ENCODE data around the gene MORN5. TPM values are rescaled to one million over a fixed set of nuclear protein-coding genes. Genes with fewer than 3 reads are reported as not detected.

The MORN5 gene
- total RNA-seq, 1 donor from 2014 or later: not detected

DNA sequence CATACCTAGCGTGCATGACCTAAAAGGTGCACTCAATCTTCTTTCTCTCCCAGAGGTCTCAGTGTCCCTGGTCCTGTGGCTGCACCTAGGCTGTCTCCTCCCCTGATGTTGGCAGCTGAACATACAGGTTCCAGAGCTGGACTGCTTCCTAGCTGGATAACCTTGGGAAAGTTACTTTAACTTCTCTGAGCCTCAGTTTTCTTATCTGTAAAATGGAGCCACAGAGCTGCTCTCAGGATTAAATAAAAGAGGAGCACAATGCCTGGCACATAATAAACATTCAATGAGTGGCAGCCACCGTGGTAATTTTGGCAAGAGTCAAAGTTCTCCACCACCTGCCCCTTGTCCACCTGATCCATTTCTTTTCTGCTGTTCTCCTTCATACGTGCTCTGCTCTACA lies 14.0 kb downstream of the MORN5 start:
- Mint-ChIP-seq H3K27ac (ENCODE audit: unreplicated experiment) (no peak overlapping the region), H3K4me3 (ENCODE audit: unreplicated experiment) (no peak overlapping the region), H3K27me3 (ENCODE audit: unreplicated experiment) (peaks cover 61% of the 10 kb centered on the region), H3K4me1 (ENCODE audit: unreplicated experiment) (no peaks in the 10 kb centered on the region), H3K9me3 (ENCODE audit: unreplicated experiment) (no peaks in the 10 kb centered on the region), H3K36me3 (ENCODE audit: unreplicated experiment) (no peaks in the 10 kb centered on the region)
- DNase-seq (ENCODE audit: extremely low spot score, unreplicated experiment): no peak
- no peak for TF ChIP-seq CTCF (IDR thresholded peaks at IDR 0.05)

DNA sequence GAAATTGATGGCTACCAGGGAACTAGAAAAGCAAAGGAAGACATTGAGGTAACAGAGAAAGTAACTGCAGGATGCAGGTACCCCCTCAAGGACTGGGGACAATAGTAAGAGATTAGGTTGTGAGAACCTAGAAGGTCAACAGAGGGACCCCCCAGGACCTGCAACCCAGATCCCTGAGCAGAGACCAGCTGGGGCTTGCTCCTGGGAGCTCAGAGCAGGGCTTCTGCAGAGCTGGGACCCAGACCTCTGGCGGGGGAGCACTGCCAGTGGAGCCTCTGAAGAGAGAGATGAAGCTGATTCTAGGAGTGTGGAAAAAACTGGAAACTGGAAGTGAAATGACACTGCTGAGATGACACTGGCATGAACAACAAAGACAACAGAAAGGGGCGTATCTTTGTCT lies 17.2 kb downstream of the MORN5 start:
- Mint-ChIP-seq H3K36me3 (ENCODE audit: unreplicated experiment) (no peaks in the 10 kb centered on the region), H3K4me3 (ENCODE audit: unreplicated experiment) (no peak overlapping the region), H3K27ac (ENCODE audit: unreplicated experiment) (no peak overlapping the region), H3K27me3 (ENCODE audit: unreplicated experiment) (peaks cover 45% of the 10 kb centered on the region), H3K9me3 (ENCODE audit: unreplicated experiment) (no peaks in the 10 kb centered on the region), H3K4me1 (ENCODE audit: unreplicated experiment) (peaks cover 2% of the 10 kb centered on the region)
- TF ChIP-seq CTCF (IDR thresholded peaks at IDR 0.05): no peak
- no peak for DNase-seq (ENCODE audit: extremely low spot score, unreplicated experiment)

DNA sequence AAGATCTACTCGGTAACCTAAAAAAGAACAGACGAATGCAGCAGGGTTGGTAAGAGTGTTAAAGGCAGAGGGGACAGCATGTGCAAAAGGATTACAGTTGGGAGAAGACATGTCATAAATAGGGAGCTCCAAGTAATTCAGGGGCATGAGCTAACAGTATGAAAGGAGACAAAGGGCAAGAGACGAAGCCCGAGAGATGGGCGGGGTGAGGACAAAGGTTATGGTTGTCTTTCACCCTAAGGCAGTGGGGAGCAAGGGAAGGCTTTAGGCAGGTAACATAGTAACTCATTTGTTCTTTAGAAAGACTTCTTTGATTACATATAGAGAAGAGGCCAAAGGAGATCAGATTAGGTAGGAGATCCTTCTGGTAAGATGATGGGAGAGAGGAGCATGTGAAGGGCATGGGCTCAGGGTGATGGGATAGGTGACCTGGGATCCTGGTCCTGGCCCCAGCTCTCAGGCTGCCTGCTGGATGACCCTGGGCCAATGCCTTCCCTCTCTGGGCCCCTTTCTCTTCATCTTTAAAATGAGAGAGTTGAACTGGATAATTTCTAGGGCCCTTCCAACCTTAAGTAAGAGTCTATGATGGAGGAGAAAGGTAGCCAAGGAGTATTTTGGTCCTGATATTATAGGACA lies 19.5 kb downstream of the MORN5 start:
- no peak for TF ChIP-seq CTCF (IDR thresholded peaks at IDR 0.05)
- no peak overlapping the region for H3K4me3 Mint-ChIP-seq (ENCODE audit: unreplicated experiment)
- no peaks in the 10 kb centered on the region for H3K9me3 Mint-ChIP-seq (ENCODE audit: unreplicated experiment)
- no peak for DNase-seq (ENCODE audit: extremely low spot score, unreplicated experiment)
- peaks cover 2% of the 10 kb centered on the region for H3K4me1 Mint-ChIP-seq (ENCODE audit: unreplicated experiment)
- peaks cover 50% of the 10 kb centered on the region for H3K27me3 Mint-ChIP-seq (ENCODE audit: unreplicated experiment)
- no peaks in the 10 kb centered on the region for H3K36me3 Mint-ChIP-seq (ENCODE audit: unreplicated experiment)
- H3K27ac Mint-ChIP-seq (ENCODE audit: unreplicated experiment): no peak overlapping the region

DNA sequence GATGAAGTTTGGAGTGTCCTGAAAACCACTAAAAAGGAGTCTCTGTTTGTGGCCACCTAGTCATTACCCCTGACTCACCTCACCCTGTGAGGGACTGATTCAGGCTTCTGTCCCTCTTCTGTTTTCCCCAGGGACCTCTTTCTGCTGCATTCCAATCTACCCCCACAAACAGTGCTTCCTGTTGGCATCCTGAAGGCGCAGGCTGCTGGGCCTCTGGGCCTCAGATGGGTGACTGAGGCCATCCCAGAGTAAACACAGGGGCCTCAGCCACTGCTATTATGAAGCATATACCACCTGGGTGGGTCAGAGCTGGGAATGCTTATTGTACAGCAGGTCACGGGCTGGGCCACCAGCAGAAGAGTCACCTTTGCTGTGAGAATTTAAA lies 20.0 kb downstream of the MORN5 start:
- peaks cover 2% of the 10 kb centered on the region for H3K4me1 Mint-ChIP-seq (ENCODE audit: unreplicated experiment)
- no peak overlapping the region for H3K4me3 Mint-ChIP-seq (ENCODE audit: unreplicated experiment)
- no peak for DNase-seq (ENCODE audit: extremely low spot score, unreplicated experiment)
- peaks cover 48% of the 10 kb centered on the region for H3K27me3 Mint-ChIP-seq (ENCODE audit: unreplicated experiment)
- H3K27ac Mint-ChIP-seq (ENCODE audit: unreplicated experiment): no peak overlapping the region
- no peak for TF ChIP-seq CTCF (IDR thresholded peaks at IDR 0.05)
- no peaks in the 10 kb centered on the region for H3K9me3 Mint-ChIP-seq (ENCODE audit: unreplicated experiment)
- H3K36me3 Mint-ChIP-seq (ENCODE audit: unreplicated experiment): no peaks in the 10 kb centered on the region

- no peaks in the 10 kb centered on the region for H3K36me3 Mint-ChIP-seq (ENCODE audit: unreplicated experiment)
- H3K4me3 Mint-ChIP-seq (ENCODE audit: unreplicated experiment): no peak overlapping the region
- no peaks in the 10 kb centered on the region for H3K9me3 Mint-ChIP-seq (ENCODE audit: unreplicated experiment)
- peaks cover 2% of the 10 kb centered on the region for H3K4me1 Mint-ChIP-seq (ENCODE audit: unreplicated experiment)
- no peak overlapping the region for H3K27ac Mint-ChIP-seq (ENCODE audit: unreplicated experiment)
- H3K27me3 Mint-ChIP-seq (ENCODE audit: unreplicated experiment): peaks cover 43% of the 10 kb centered on the region
- TF ChIP-seq CTCF (IDR thresholded peaks at IDR 0.05): no peak
- DNase-seq (ENCODE audit: extremely low spot score, unreplicated experiment): no peak
These were observed 20.9 kb downstream of the MORN5 start for GRCh38 chr9:122180633-122181032.

All from osteocyte (in vitro differentiated cells).